Nephron progenitor cell (in vitro differentiated cells): ENCODE results near the gene CIB1.
A peak's percentile ranks its signal among the peaks of the same experiment; 100 is the strongest.
"Not testable (repeated sequence)": the region's sequence is repeated elsewhere in the genome, so short reads cannot be mapped to it uniquely, and the experiment has no call there.

ENCODE experiments used
- DNase-seq: peaks from one replicate; pipeline ENCODE4 v3.0.0; 2021
- H3K27ac Mint-ChIP-seq: 2 replicates; pipeline ENCODE4 v1.8.0; 2021; ENCODE audit warnings: mild to moderate bottlenecking, moderate library complexity, mixed read lengths
- H3K27me3 Mint-ChIP-seq: 2 replicates; pipeline ENCODE4 v1.8.0; 2021; ENCODE audit warnings: mild to moderate bottlenecking, low read depth, mixed read lengths; ENCODE audit not compliant: poor library complexity
- H3K36me3 Mint-ChIP-seq: 2 replicates; pipeline ENCODE4 v1.8.0; 2021; ENCODE audit warnings: low read depth, mixed read lengths
- H3K4me1 Mint-ChIP-seq: 2 replicates; pipeline ENCODE4 v1.8.0; 2021; ENCODE audit warnings: mixed read lengths
- H3K4me3 Mint-ChIP-seq: 2 replicates; pipeline ENCODE4 v1.8.0; 2021; ENCODE audit warnings: mild to moderate bottlenecking, moderate library complexity, mixed read lengths
- H3K9me3 Mint-ChIP-seq: 2 replicates; pipeline ENCODE4 v1.8.0; 2021; ENCODE audit warnings: mild to moderate bottlenecking, moderate library complexity, mixed read lengths
- TF ChIP-seq, protein P1 (sequence below): fragments of 200-600 bp; sonication (generic); IDR thresholded peaks from 2 replicates; pipeline ENCODE4 v1.5.0; 2021; ENCODE audit warnings: antibody characterized with exemption

Gene CIB1

GRCh38 chr15:90190606-90191343, 43.0 kb downstream of the CIB1 start:
- Mint-ChIP-seq H3K36me3 (peaks cover 16% of the 10 kb centered on the region), H3K27ac (peak overlapping the region; percentile 27)

DNA sequence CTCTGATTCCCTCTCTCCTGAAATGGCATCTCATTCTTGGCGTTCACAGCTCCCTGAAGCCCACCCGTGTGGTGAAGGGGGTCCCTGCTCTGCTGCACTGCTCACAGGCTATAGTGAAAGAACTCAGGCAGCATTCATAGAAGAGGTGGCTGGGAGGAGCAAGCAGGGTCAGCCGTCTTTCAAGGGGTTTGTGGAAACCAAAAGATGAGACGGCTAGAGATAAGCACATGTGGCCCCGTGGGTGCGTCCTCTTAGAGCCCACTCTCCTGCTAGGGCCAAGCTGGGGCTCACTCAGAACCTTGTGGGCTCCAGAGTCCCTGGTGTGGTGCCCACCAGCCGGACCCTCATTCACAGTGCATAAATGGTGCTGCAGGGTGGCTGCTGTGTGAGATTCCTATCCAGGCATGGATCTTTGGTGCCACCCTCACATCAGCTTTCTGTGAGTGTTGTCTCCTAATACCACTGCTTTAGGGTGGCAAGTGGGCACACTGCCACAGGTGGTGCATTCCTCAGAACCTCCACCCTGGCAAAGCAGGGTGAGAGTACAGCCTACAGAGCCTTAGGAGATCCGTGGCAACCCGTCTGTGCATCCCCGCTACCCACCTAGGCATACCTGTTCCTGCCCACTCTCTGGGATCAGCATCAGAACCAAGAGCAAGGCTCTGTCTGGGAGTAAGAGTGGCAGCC, 43.8 kb downstream of the CIB1 start:
- H3K9me3 Mint-ChIP-seq = no peaks in the 10 kb centered on the region
- no peak for DNase-seq
- H3K4me3 Mint-ChIP-seq = peak overlapping the region; percentile 4
- peaks cover 60% of the 10 kb centered on the region for H3K4me1 Mint-ChIP-seq
- peaks cover 3% of the 10 kb centered on the region for H3K27me3 Mint-ChIP-seq
- no peak overlapping the region for H3K27ac Mint-ChIP-seq
- TF ChIP-seq, protein P1, sequence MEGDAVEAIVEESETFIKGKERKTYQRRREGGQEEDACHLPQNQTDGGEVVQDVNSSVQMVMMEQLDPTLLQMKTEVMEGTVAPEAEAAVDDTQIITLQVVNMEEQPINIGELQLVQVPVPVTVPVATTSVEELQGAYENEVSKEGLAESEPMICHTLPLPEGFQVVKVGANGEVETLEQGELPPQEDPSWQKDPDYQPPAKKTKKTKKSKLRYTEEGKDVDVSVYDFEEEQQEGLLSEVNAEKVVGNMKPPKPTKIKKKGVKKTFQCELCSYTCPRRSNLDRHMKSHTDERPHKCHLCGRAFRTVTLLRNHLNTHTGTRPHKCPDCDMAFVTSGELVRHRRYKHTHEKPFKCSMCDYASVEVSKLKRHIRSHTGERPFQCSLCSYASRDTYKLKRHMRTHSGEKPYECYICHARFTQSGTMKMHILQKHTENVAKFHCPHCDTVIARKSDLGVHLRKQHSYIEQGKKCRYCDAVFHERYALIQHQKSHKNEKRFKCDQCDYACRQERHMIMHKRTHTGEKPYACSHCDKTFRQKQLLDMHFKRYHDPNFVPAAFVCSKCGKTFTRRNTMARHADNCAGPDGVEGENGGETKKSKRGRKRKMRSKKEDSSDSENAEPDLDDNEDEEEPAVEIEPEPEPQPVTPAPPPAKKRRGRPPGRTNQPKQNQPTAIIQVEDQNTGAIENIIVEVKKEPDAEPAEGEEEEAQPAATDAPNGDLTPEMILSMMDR = no peak
- H3K36me3 Mint-ChIP-seq = peaks cover 9% of the 10 kb centered on the region

More at GRCh38 chr15:90190606-90191343, 43.0 kb downstream of the CIB1 start:
- Mint-ChIP-seq H3K27me3 (peaks cover 3% of the 10 kb centered on the region), H3K4me3 (peak overlapping the region; percentile 4), H3K9me3 (no peaks in the 10 kb centered on the region), H3K4me1 (peaks cover 58% of the 10 kb centered on the region)
- no peak for DNase-seq
- TF ChIP-seq, protein P1 = no peak

DNA sequence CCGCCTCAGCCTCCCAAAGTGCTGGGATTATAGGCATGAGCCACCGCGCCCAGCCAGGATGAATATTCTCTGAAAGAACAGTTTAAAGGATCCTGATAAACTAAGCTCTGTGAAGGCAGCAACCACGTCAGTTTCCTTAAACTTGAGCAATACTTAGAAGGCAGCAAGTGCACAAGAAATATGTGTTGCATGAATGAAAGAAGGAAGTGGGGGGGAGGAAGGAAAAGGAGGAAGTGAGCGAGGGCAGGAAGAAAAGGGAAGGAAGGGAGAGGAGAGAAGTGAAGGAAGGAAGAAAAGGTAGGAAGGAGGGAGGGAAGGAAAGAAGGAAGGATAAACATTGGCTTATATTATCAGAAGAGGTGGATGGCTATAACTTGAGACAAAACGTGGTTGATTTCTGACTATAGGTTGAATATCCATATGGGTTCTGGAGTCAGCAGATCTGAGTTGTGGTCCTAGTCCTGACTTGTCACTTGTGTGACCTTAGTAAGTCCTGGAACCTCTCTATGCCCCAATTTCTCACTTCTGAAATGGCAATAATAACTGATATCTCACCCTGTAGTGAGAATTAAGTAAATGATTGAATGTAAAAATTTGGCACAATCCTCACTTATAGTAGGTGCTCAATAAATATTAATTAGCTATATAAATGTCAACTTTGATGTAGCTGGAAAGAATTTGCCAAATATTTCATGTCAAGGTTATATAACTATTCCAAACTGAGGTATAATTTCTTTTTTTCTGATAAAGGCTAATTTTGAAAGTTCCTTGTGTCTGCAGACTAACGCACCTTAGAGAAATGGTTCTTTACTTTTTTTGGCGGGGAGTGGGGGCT, 44.6 kb downstream of the CIB1 start:
- H3K36me3 Mint-ChIP-seq = peaks cover 4% of the 10 kb centered on the region
- no peaks in the 10 kb centered on the region for H3K9me3 Mint-ChIP-seq
- H3K27ac Mint-ChIP-seq = no peak overlapping the region
- H3K4me1 Mint-ChIP-seq = peaks cover 58% of the 10 kb centered on the region
- no peak overlapping the region for H3K4me3 Mint-ChIP-seq
- H3K27me3 Mint-ChIP-seq = peaks cover 3% of the 10 kb centered on the region
- TF ChIP-seq, protein P1 = no peak
- DNase-seq = no peak

- H3K4me1 Mint-ChIP-seq = peaks cover 60% of the 10 kb centered on the region
- not testable (repeated sequence) for DNase-seq, H3K9me3 Mint-ChIP-seq, H3K27me3 Mint-ChIP-seq, H3K4me3 Mint-ChIP-seq, H3K36me3 Mint-ChIP-seq, H3K27ac Mint-ChIP-seq
These were observed 45.7 kb downstream of the CIB1 start for GRCh38 chr15:90188065-90188464.

DNA sequence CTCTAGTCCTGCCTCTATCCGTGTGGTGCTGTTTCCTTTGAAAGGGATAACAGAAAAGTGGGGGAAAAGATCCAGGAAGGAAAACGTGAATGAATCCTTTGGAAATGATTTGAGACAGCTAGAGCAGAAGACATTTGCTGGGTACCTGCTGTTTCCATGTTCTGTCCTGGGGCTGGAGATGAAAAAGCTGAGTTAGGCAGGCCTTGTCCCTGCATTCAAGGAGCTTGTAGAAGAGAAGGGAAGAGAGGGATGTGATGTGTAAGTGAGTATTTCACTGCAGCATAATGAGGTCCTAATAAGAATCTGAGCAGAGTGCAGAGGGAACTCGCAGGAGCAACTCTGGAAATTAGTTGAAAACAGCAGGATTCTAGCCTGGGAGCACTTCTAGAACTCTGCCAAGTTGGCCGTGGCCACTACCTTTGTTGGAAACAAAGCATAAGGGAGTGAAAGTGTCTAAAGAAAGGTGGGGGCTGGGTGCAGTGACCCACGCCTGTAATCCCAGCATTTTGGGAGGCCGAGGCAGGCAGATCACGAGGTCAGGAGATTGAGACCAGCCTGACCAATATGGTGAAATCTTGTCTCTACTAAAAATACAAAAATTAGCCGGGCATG, 46.4 kb downstream of the CIB1 start:
- Mint-ChIP-seq H3K4me3 (peak overlapping the region; percentile 30), H3K4me1 (peaks cover 56% of the 10 kb centered on the region), H3K27ac (peak overlapping the region; percentile 31), H3K9me3 (no peaks in the 10 kb centered on the region), H3K27me3 (peaks cover 3% of the 10 kb centered on the region), H3K36me3 (no peaks in the 10 kb centered on the region)
- TF ChIP-seq, protein P1 = no peak
- DNase-seq = no peak
